K562 (cell line): ENCODE results near the gene CHD8. TPM values are rescaled to one million over a fixed set of nuclear protein-coding genes. Genes with fewer than 3 reads are reported as not detected.
A peak's percentile ranks its signal among the peaks of the same experiment; 100 is the strongest.

Source experiments
- HDGF ChIP-seq: fragments of 450-650 bp; IDR thresholded peaks from 2 replicates; pipeline ENCODE4 v1.6.1; 2016
- HEY1 ChIP-seq: fragments of 250-450 bp; sonication (Bioruptor Pico); IDR thresholded peaks from 2 replicates; pipeline ENCODE4 v1.5.0; 2020; ENCODE audit warnings: mild to moderate bottlenecking, moderate library complexity, borderline replicate concordance
- IRF2 ChIP-seq: sonication (generic); formaldehyde crosslinking; IDR thresholded peaks from 2 replicates; pipeline ENCODE4 v1.8.1; 2022; ENCODE audit warnings: mild to moderate bottlenecking, missing genetic modification reagents
- JUNB ChIP-seq: fragments of 450-650 bp; formaldehyde crosslinking; conservative IDR thresholded peaks from 2 replicates; pipeline ENCODE4 v1.4.0; 2020; ENCODE audit warnings: mild to moderate bottlenecking
- LARP7 ChIP-seq: fragments of 450-650 bp; IDR thresholded peaks from 2 replicates; pipeline ENCODE4 v1.6.1; 2016
- MYC ChIP-seq, 2 experiments: fragments of 250-450 bp in 1 of 2; sonication (Bioruptor Pico) in 1 of 2; IDR thresholded peaks; 2 replicates each; pipeline versions ENCODE4 v1.5.1 to v1.6.1; 2012 to 2021; ENCODE audit warnings: low read depth in 2 of 2, borderline replicate concordance in 1 of 2, improper control_type of control experiment in 1 of 2, low read length in 1 of 2, mild to moderate bottlenecking in 1 of 2, moderate library complexity in 1 of 2
- NFXL1 ChIP-seq: fragments of 450-650 bp; formaldehyde crosslinking; IDR thresholded peaks from 2 replicates; pipeline ENCODE4 v1.4.0; 2021; ENCODE audit warnings: mild to moderate bottlenecking
- NRF1 ChIP-seq, 2 experiments: fragments of 450-650 bp; IDR thresholded peaks in 1 of 2; conservative IDR thresholded peaks in 1 of 2; 2 replicates each; pipeline ENCODE4 v1.6.1; 2014; ENCODE audit warnings: mild to moderate bottlenecking in 2 of 2
- POU5F1 ChIP-seq: fragments of 150-350 bp; IDR thresholded peaks from 2 replicates; pipeline ENCODE4 v1.6.1; 2014; ENCODE audit warnings: borderline replicate concordance, low read length, low read depth, mild to moderate bottlenecking; ENCODE audit not compliant: partially characterized antibody
- RBM34 ChIP-seq: fragments of 200-400 bp; formaldehyde crosslinking; IDR thresholded peaks from 2 replicates; pipeline ENCODE4 v1.6.1; 2018; ENCODE audit warnings: low read length, borderline replicate concordance; ENCODE audit not compliant: insufficient read depth
- RCOR1 ChIP-seq, 2 experiments: IDR thresholded peaks; 2 replicates each; pipeline ENCODE4 v1.6.1; 2012; ENCODE audit warnings: low read depth in 2 of 2, low read length in 2 of 2, borderline replicate concordance in 1 of 2, improper control_type of control experiment in 1 of 2
- TAF1 ChIP-seq: IDR thresholded peaks from 2 replicates; pipeline ENCODE4 v1.6.1; 2011; ENCODE audit warnings: mild to moderate bottlenecking, low read length, moderate library complexity; ENCODE audit not compliant: insufficient read depth, control insufficient read depth, severe bottlenecking; ENCODE audit errors: extremely low read depth
- ZNF324 ChIP-seq: fragments of 250-450 bp; sonication (Bioruptor Pico); IDR thresholded peaks from 2 replicates; pipeline ENCODE4 v1.4.0; 2020; ENCODE audit warnings: mild to moderate bottlenecking
- polyA plus RNA-seq, 8 experiments: library from polyadenylated mRNA; depleted of rRNA in 4 of 8; stranded (reverse) in 5 of 8; unstranded in 3 of 8; fragments of >200 nt; fragmentation: Nextera tagmentation in 2 of 8; fragmentation: Illumina TruSeq in 1 of 8; extraction: Ambion mirVana in 2 of 8; extraction: Trizol in 1 of 8; gene quantifications; 2 replicates each; pipeline versions ENCODE4 v1.2.1 to v1.2.3, GENCODE V29; 2011 to 2014; ENCODE audit warnings: inconsistent platforms in 1 of 8, missing spikeins in 1 of 8
- total RNA-seq, 7 experiments: library from RNA; depleted of rRNA in 6 of 7; stranded (reverse); fragments of >200 nt in 6 of 7; fragmentation: Illumina TruSeq in 2 of 7; extraction: Trizol in 2 of 7; gene quantifications; 2 replicates each; pipeline versions ENCODE4 v1.2.1 to v1.2.3, GENCODE V29; 2011 to 2021; ENCODE audit warnings: low replicate concordance in 1 of 7
- TF ChIP-seq, protein P1 (sequence below): sonication (generic); formaldehyde crosslinking; IDR thresholded peaks from 2 replicates; pipeline ENCODE4 v1.8.0; 2023; ENCODE audit warnings: mild to moderate bottlenecking, missing genetic modification reagents
- TF ChIP-seq, protein P2 (sequence below): fragments of 450-650 bp; IDR thresholded peaks from 2 replicates; pipeline ENCODE4 v1.6.1; 2017; ENCODE audit warnings: mild to moderate bottlenecking, moderate library complexity
- TF ChIP-seq, protein P3 (sequence below): fragments of 450-650 bp; IDR thresholded peaks from 2 replicates; pipeline ENCODE4 v1.6.1; 2018; ENCODE audit warnings: mild to moderate bottlenecking, low read depth; ENCODE audit not compliant: partially characterized antibody
- TF ChIP-seq, protein P4 (sequence below): fragments of 450-650 bp; IDR thresholded peaks from 2 replicates; pipeline ENCODE4 v1.6.1; 2016; ENCODE audit warnings: antibody characterized with exemption
- TF ChIP-seq, protein P5 (sequence below), 3 experiments: fragments of 200-800 bp in 1 of 3; sonication (Bioruptor generic) in 1 of 3; sonication (generic) in 1 of 3; formaldehyde crosslinking in 1 of 3; IDR thresholded peaks; 2 replicates each; pipeline versions ENCODE4 v1.6.1 to v1.8.0; 2016 to 2022; ENCODE audit warnings: mild to moderate bottlenecking in 2 of 3, missing compliant biosample characterization in 2 of 3, missing genetic modification characterization in 2 of 3, missing genetic modification reagents in 1 of 3

The CHD8 gene
- total and polyA plus RNA-seq, 9 of the 15 experiments (the other 6 are each of a cell fraction or from before 2014, with no cell fraction given) = 11.1 to 51.2 (median 32.8) TPM

DNA sequence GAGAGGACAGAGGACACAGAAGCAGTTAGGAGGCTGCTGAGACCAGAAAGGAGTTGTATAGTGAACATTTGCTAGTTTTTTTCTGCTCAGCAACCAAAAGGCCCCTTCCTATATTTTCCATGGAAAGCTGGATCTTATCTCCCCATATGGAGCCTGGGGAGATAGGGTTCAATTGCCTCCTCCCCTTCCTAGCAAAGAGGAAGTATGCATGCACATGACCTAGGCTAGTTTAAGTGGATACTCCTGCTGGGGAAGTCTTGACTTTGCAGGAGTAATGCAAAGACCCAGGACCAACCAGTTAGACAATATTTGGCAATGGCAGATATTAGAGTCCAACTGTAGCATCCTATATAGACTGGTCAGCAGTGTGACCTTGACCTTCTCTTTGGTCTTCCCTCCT, 15.1 kb downstream of the CHD8 start (continued):
- TF ChIP-seq HEY1 (CRISPR knock-in tag) (peak; percentile 61; the same call in 1 of the 2 replicates), RBM34 (no peak), NRF1 (conservative IDR thresholded peaks at IDR 0.05 in 1 of 2, IDR thresholded peaks at IDR 0.05 in 1 of 2) (0 out of 4 replicates have a peak, but pooled peaks of 1 of the 2 experiments have one; percentile 20), NFXL1 (CRISPR knock-in tag) (no peak), POU5F1 (no peak), HDGF (0 out of 2 replicates have a peak, but pooled peaks have one; percentile 9), IRF2 (CRISPR knock-in tag) (no peak), TAF1 (no peak), ZNF324 (CRISPR knock-in tag) (no peak), RCOR1 (IDR thresholded peaks at IDR 0.05; ENCODE audit: borderline replicate concordance in 1 of 2, low read depth in 2 of 2, low read length in 2 of 2) (peak in 1 of 2 experiments; percentile 18; a peak in 1 of 4 replicates), LARP7 (no peak), MYC (IDR thresholded peaks at IDR 0.05; ENCODE audit: low read depth, low read length) (peak; percentile 46; the same call in 1 of the 2 replicates), MYC (CRISPR knock-in tag; IDR thresholded peaks at IDR 0.05; ENCODE audit: borderline replicate concordance, low read depth) (no peak), JUNB (CRISPR knock-in tag) (no peak)
- TF ChIP-seq, protein P1, sequence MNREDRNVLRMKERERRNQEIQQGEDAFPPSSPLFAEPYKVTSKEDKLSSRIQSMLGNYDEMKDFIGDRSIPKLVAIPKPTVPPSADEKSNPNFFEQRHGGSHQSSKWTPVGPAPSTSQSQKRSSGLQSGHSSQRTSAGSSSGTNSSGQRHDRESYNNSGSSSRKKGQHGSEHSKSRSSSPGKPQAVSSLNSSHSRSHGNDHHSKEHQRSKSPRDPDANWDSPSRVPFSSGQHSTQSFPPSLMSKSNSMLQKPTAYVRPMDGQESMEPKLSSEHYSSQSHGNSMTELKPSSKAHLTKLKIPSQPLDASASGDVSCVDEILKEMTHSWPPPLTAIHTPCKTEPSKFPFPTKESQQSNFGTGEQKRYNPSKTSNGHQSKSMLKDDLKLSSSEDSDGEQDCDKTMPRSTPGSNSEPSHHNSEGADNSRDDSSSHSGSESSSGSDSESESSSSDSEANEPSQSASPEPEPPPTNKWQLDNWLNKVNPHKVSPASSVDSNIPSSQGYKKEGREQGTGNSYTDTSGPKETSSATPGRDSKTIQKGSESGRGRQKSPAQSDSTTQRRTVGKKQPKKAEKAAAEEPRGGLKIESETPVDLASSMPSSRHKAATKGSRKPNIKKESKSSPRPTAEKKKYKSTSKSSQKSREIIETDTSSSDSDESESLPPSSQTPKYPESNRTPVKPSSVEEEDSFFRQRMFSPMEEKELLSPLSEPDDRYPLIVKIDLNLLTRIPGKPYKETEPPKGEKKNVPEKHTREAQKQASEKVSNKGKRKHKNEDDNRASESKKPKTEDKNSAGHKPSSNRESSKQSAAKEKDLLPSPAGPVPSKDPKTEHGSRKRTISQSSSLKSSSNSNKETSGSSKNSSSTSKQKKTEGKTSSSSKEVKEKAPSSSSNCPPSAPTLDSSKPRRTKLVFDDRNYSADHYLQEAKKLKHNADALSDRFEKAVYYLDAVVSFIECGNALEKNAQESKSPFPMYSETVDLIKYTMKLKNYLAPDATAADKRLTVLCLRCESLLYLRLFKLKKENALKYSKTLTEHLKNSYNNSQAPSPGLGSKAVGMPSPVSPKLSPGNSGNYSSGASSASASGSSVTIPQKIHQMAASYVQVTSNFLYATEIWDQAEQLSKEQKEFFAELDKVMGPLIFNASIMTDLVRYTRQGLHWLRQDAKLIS (CRISPR knock-in tag) = no peak
- TF ChIP-seq, protein P2, sequence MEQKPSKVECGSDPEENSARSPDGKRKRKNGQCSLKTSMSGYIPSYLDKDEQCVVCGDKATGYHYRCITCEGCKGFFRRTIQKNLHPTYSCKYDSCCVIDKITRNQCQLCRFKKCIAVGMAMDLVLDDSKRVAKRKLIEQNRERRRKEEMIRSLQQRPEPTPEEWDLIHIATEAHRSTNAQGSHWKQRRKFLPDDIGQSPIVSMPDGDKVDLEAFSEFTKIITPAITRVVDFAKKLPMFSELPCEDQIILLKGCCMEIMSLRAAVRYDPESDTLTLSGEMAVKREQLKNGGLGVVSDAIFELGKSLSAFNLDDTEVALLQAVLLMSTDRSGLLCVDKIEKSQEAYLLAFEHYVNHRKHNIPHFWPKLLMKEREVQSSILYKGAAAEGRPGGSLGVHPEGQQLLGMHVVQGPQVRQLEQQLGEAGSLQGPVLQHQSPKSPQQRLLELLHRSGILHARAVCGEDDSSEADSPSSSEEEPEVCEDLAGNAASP = no peak
- TF ChIP-seq, protein P3, sequence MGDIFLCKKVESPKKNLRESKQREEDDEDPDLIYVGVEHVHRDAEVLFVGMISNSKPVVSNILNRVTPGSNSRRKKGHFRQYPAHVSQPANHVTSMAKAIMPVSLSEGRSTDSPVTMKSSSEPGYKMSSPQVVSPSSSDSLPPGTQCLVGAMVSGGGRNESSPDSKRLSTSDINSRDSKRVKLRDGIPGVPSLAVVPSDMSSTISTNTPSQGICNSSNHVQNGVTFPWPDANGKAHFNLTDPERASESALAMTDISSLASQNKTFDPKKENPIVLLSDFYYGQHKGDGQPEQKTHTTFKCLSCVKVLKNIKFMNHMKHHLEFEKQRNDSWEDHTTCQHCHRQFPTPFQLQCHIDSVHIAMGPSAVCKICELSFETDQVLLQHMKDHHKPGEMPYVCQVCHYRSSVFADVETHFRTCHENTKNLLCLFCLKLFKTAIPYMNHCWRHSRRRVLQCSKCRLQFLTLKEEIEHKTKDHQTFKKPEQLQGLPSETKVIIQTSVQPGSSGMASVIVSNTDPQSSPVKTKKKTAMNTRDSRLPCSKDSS = no peak
- TF ChIP-seq, protein P4, sequence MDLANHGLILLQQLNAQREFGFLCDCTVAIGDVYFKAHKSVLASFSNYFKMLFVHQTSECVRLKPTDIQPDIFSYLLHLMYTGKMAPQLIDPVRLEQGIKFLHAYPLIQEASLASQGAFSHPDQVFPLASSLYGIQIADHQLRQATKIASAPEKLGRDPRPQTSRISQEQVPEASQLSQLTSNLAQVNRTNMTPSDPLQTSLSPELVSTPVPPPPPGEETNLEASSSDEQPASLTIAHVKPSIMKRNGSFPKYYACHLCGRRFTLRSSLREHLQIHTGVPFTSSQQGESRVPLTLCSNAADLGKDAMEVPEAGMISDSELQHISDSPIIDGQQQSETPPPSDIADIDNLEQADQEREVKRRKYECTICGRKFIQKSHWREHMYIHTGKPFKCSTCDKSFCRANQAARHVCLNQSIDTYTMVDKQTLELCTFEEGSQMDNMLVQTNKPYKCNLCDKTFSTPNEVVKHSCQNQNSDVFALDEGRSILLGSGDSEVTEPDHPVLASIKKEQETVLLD = no peak; the same call in 1 of the 2 replicates
- TF ChIP-seq, protein P5, sequence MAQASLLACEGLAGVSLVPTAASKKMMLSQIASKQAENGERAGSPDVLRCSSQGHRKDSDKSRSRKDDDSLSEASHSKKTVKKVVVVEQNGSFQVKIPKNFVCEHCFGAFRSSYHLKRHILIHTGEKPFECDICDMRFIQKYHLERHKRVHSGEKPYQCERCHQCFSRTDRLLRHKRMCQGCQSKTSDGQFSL (CRISPR knock-in tag; IDR thresholded peaks at IDR 0.05) = no peak
- TF ChIP-seq, protein P5 (tag; IDR thresholded peaks at IDR 0.05) = no peak
